Mucosa of descending colon (tissue), 3 donors: Measurements from ENCODE around the gene RPS5. TPM values are rescaled to one million over a fixed set of nuclear protein-coding genes. Genes with fewer than 3 reads are reported as not detected.
A peak's percentile ranks its signal among the peaks of the same experiment; 100 is the strongest.

Source experiments
- ATAC-seq: fragments of 200-7000 bp; cut with Tn5 transposase; one replicate; pipeline ENCODE4 v1.9.1; 2020; ENCODE audit warnings: mild to moderate bottlenecking, moderate library complexity
- DNase-seq, 3 donors: peaks; one replicate each; pipeline ENCODE4 v3.0.0-alpha.2; 2020
- H3K36me3 ChIP-seq: fragments of 200-600 bp; one replicate; pipeline ENCODE4 v1.8.0; 2021; ENCODE audit warnings: low read depth, mild to moderate bottlenecking
- H3K4me1 ChIP-seq: fragments of 200-600 bp; one replicate; pipeline ENCODE4 v1.8.0; 2021; ENCODE audit warnings: low read depth, mild to moderate bottlenecking
- H3K4me3 ChIP-seq: fragments of 200-600 bp; one replicate; pipeline ENCODE4 v1.8.0; 2021; ENCODE audit warnings: mild to moderate bottlenecking
- H3K9me3 ChIP-seq: fragments of 200-600 bp; one replicate; pipeline ENCODE4 v1.8.0; 2021; ENCODE audit warnings: mild to moderate bottlenecking
- CTCF ChIP-seq: fragments of 200-600 bp; IDR thresholded peaks from one replicate; pipeline ENCODE4 v1.8.0; 2022; ENCODE audit warnings: antibody characterized with exemption, mild to moderate bottlenecking
- intact Hi-C, 2 donors: fragments of 100-400 bp; cut with DNase I in 1 of 2; cut with micrococcal nuclease in 1 of 2; formaldehyde crosslinking; loops; one replicate each; pipeline versions ENCODE4 v1.11.0 to v1.11.1; 2022; cut with DNase I, micrococcal nuclease
- total RNA-seq, 3 donors: library from RNA; stranded (reverse); fragmentation: NEBNext Ultra II Directional in 2 of 3; extraction: Animal tissue kit (Norgen Biotek cat#: 25700) in 2 of 3; gene quantifications; one replicate each; pipeline versions ENCODE4 v1.2.1 to v1.2.4, GENCODE V29; 2021 to 2023
- donor health status: DM: no; HTN: no; CAD: no; lungs with moderate emphysema.
- donor health status: DM: no; HTN: no; CAD: no.
- donor health status: DM: no; HTN: yes; CAD: no.

Gene RPS5
- total RNA-seq, 3 donors from 2014 or later = 692 to 768 (median 754) TPM

GRCh38 chr19:58356766-58357480 lies 30.1 kb upstream of the RPS5 start:
- TF ChIP-seq CTCF = no peak
- H3K36me3 ChIP-seq = no peaks in the 10 kb centered on the region
- no peak overlapping the region for H3K4me3 ChIP-seq
- H3K4me1 ChIP-seq = no peaks in the 10 kb centered on the region
- DNase-seq = no peak
- no peak for ATAC-seq
- H3K9me3 ChIP-seq = no peaks in the 10 kb centered on the region
- intact Hi-C loops = no loop called here

GRCh38 chr19:58357481-58358145 lies 29.5 kb upstream of the RPS5 start:
- no peaks in the 10 kb centered on the region for H3K4me1 ChIP-seq
- no peaks in the 10 kb centered on the region for H3K9me3 ChIP-seq
- DNase-seq = no peak
- H3K36me3 ChIP-seq = no peaks in the 10 kb centered on the region
- no peak overlapping the region for H3K4me3 ChIP-seq
- intact Hi-C loops = no loop called here
- ATAC-seq = no peak
- no peak for TF ChIP-seq CTCF

- H3K4me1 ChIP-seq = no peaks in the 10 kb centered on the region
- no peaks in the 10 kb centered on the region for H3K9me3 ChIP-seq
- H3K4me3 ChIP-seq = peak overlapping the region; percentile 54
- no peaks in the 10 kb centered on the region for H3K36me3 ChIP-seq
- DNase-seq (peak in 2 of 3 donors; percentile 69 to 76), ATAC-seq (peak; percentile 32)
- no peak for TF ChIP-seq CTCF
- intact Hi-C loops = no loop called here
Measured at GRCh38 chr19:58361900-58362271, 25.2 kb upstream of the RPS5 start.

- H3K4me1 ChIP-seq = no peaks in the 10 kb centered on the region
- no peaks in the 10 kb centered on the region for H3K9me3 ChIP-seq
- DNase-seq = peak; percentile 98 to 99 (median 98)
- peak; percentile 95 for ATAC-seq
- TF ChIP-seq CTCF = no peak
- peak within 1 kb of the TSS; percentile 54 for H3K4me3 ChIP-seq
- intact Hi-C loops = no loop called here
- H3K36me3 ChIP-seq = no peaks in the 10 kb centered on the region
Measured at GRCh38 chr19:58362272-58362994, 24.6 kb upstream of the RPS5 start, which contains the start of gene ZNF497. Gene ZNF497, minus strand, starts transcription at chr19:58362751. Its CDS starts 5,116 bp downstream, at chr19:58357635.

GRCh38 chr19:58364146-58364545 lies 22.9 kb upstream of the RPS5 start:
- no peak for ATAC-seq
- TF ChIP-seq CTCF = no peak
- DNase-seq = no peak
- Histone ChIP-seq H3K36me3 (no peaks in the 10 kb centered on the region), H3K4me1 (no peaks in the 10 kb centered on the region), H3K4me3 (no peak overlapping the region), H3K9me3 (no peaks in the 10 kb centered on the region)
- intact Hi-C loops = no loop called here
